ENCODE measurements around the gene TBPL2. TPM values are rescaled to one million over a fixed set of nuclear protein-coding genes. Genes with fewer than 3 reads are reported as not detected.

Gene TBPL2
- not detected in 2 replicates for total RNA-seq

GRCh38 chr14:55440385-55440784, at the start of gene TBPL2:
Gene TBPL2, minus strand, starts transcription at chr14:55440616. Its CDS starts 167 bp downstream, at chr14:55440449.

GRCh38 chr14:55411426-55412389, 28.7 kb downstream of the TBPL2 start, which contains the start of gene ATG14:
Gene ATG14, minus strand, starts transcription at chr14:55411830. Its CDS starts 8 bp downstream, at chr14:55411822.

Other genes starting within 250 kb of the TBPL2 start
- 56.8 and 60.1 TPM in 2 replicates for gene DLGAP5, start 249.0 kb downstream of the TBPL2 start, total RNA-seq
- gene FBXO34, start 169.2 kb downstream of the TBPL2 start, total RNA-seq, result 11.1 and 12.0 TPM in 2 replicates
- gene ATG14, start 28.8 kb downstream of the TBPL2 start, total RNA-seq, result 5.7 and 6.6 TPM in 2 replicates
- gene KTN1, start 139.6 kb upstream of the TBPL2 start, total RNA-seq, result 107 and 122 TPM in 2 replicates

Data from mammary microvascular endothelial cell (primary cell).